Loucy (cell line): ENCODE results near the gene PGAP6.

Experiments used
- H2AFZ ChIP-seq: fragments of 200-600 bp; sonication (generic); 2 replicates; pipeline ENCODE4 v1.6.0; 2016; ENCODE audit warnings: antibody characterized with exemption, mild to moderate bottlenecking, low read length, moderate library complexity
- H3F3A ChIP-seq: fragments of 200-600 bp; 2 replicates; pipeline ENCODE4 v1.6.0; 2016; ENCODE audit warnings: antibody characterized with exemption, low read depth, mild to moderate bottlenecking
- H3K27me3 ChIP-seq: fragments of 200-600 bp; sonication (generic); 2 replicates; pipeline ENCODE4 v1.6.1; 2014; ENCODE audit warnings: low read length, mild to moderate bottlenecking; ENCODE audit not compliant: insufficient read depth, poor library complexity, severe bottlenecking
- H3K36me3 ChIP-seq: fragments of 200-600 bp; sonication (generic); 2 replicates; pipeline ENCODE4 v1.6.1; 2016; ENCODE audit warnings: low read length; ENCODE audit not compliant: insufficient read depth
- H3K4me1 ChIP-seq: fragments of 200-600 bp; sonication (generic); 2 replicates; pipeline ENCODE4 v1.5.1; 2014; ENCODE audit warnings: low read length, mild to moderate bottlenecking; ENCODE audit not compliant: insufficient read depth, poor library complexity, severe bottlenecking
- H3K4me2 ChIP-seq: fragments of 200-600 bp; sonication (generic); 2 replicates; pipeline ENCODE4 v1.6.0; 2014; ENCODE audit warnings: antibody characterized with exemption, low read length, low read depth, mild to moderate bottlenecking; ENCODE audit not compliant: poor library complexity, severe bottlenecking
- H3K4me3 ChIP-seq: fragments of 200-600 bp; sonication (generic); 2 replicates; pipeline ENCODE4 v1.5.1; 2014; ENCODE audit warnings: low read length, mild to moderate bottlenecking, mixed read lengths; ENCODE audit not compliant: poor library complexity, severe bottlenecking
- H3K79me2 ChIP-seq: fragments of 200-600 bp; sonication (generic); 2 replicates; pipeline ENCODE4 v1.6.1; 2014; ENCODE audit warnings: low read length; ENCODE audit not compliant: insufficient read depth
- H3K9ac ChIP-seq: fragments of 200-600 bp; sonication (generic); 2 replicates; pipeline ENCODE4 v1.6.0; 2014; ENCODE audit warnings: mild to moderate bottlenecking, low read depth, low read length, moderate library complexity; ENCODE audit not compliant: poor library complexity, severe bottlenecking
- H3K9me2 ChIP-seq: fragments of 200-600 bp; sonication (generic); replicated peaks from 2 replicates; pipeline ENCODE4 v1.6.1; 2016; ENCODE audit warnings: low read depth, low read length, mixed read lengths
- H3K9me3 ChIP-seq: fragments of 200-600 bp; sonication (generic); 2 replicates; pipeline ENCODE4 v1.6.1; 2014; ENCODE audit warnings: mild to moderate bottlenecking, antibody characterized with exemption, low read length, low read depth; ENCODE audit not compliant: insufficient read depth
- H4K20me1 ChIP-seq: fragments of 200-600 bp; sonication (generic); 2 replicates; pipeline ENCODE4 v1.6.0; 2014; ENCODE audit warnings: antibody characterized with exemption, low read length, mild to moderate bottlenecking; ENCODE audit not compliant: insufficient read depth, poor library complexity, severe bottlenecking
- EZH2phosphoT487 ChIP-seq: fragments of 200-600 bp; IDR thresholded peaks from 2 replicates; pipeline ENCODE4 v1.6.1; 2018; ENCODE audit warnings: antibody characterized with exemption, mild to moderate bottlenecking, moderate library complexity, borderline replicate concordance
- TF ChIP-seq, protein P1 (sequence below): fragments of 200-600 bp; sonication (generic); conservative IDR thresholded peaks from 2 replicates; pipeline ENCODE4 v1.5.1; 2014; ENCODE audit warnings: mild to moderate bottlenecking, antibody characterized with exemption, low read length

Gene PGAP6

DNA sequence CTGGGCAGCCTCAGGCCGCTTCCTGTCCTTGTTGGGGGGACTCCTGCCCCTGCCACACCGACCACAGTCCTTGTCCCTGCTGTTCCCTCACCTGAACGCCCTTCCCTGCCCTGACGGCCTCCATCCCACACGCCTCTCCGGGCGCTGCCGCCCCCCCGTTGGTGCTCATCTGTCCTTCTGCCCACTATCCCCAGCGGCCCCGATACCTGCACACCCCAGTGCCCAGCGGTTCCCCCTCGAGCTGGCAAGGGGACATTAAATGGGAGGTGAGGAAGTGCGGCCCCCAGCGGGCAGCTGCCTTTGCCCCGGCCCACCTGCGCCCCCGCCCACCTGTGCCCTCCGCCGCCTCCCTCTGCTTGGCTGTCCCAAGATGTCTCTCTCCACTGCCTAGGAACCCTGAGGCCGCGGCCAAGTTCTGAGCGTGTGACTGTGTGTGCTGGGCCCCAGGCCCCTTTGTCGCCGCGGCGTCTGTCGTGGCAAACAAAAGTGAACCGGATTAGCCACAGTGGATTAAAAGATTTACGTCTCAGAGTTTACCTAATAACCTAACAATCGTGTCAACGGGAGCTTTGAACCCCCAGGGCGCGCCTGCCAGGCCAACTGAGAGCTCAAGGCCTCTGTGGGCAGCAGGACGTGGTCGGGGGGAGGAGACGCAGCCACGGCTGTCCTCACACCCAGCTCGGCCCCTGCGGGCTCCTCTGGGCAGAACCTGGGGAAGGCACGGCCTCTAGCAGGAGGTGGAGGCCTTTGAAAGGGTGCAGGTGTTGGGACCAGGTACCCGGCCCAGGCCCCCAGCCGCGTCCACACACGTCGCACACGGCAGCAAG lies 21.7 kb downstream of the PGAP6 start:
- Histone ChIP-seq H3K9me2 (no peaks in the 10 kb centered on the region), H3K79me2 (no peaks in the 10 kb centered on the region), H4K20me1 (no peaks in the 10 kb centered on the region), H3K4me1 (peaks cover 7% of the 10 kb centered on the region), H3K4me3 (no peak overlapping the region), H3K9ac (no peak overlapping the region), H2AFZ (no peak overlapping the region), H3F3A (no peaks in the 10 kb centered on the region), H3K4me2 (no peak overlapping the region), H3K9me3 (no peaks in the 10 kb centered on the region), H3K27me3 (no peaks in the 10 kb centered on the region), H3K36me3 (no peaks in the 10 kb centered on the region)
- no peak for TF ChIP-seq EZH2phosphoT487
- TF ChIP-seq, protein P1, sequence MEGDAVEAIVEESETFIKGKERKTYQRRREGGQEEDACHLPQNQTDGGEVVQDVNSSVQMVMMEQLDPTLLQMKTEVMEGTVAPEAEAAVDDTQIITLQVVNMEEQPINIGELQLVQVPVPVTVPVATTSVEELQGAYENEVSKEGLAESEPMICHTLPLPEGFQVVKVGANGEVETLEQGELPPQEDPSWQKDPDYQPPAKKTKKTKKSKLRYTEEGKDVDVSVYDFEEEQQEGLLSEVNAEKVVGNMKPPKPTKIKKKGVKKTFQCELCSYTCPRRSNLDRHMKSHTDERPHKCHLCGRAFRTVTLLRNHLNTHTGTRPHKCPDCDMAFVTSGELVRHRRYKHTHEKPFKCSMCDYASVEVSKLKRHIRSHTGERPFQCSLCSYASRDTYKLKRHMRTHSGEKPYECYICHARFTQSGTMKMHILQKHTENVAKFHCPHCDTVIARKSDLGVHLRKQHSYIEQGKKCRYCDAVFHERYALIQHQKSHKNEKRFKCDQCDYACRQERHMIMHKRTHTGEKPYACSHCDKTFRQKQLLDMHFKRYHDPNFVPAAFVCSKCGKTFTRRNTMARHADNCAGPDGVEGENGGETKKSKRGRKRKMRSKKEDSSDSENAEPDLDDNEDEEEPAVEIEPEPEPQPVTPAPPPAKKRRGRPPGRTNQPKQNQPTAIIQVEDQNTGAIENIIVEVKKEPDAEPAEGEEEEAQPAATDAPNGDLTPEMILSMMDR, result no peak

DNA sequence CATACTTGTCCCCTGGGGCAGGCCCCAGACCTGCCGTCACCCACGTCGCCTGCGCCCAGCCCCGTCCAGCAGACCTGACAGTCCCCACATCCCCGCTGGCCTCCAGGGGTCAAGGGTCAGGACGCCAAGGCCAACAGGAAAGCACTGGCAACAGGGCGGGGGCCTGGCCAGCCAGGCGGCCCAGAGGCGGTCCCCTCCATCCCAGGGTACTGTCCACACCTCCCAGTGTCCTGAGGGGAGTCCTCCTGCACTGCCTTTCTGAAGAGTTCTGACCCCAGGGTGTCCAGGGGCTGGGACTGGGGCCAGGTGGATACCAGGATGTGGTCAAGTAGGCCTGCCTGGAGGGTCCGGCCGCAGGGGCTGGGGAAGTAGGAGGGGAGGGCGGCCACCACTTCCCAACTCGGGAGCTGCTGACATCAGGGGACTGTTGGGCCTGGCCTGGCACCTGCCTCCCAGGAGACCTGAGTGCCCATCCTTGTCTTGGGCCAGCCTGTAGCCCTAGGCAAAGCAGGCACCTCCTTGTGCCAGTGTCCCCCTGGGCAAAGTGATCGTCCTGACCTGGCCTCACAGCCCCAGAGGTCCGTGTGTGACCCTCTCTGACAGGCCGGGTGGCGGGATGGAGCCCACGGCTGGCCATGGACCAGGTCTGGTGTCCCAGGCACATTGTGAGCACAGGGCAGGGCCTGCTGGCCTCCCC lies 22.6 kb downstream of the PGAP6 start:
- H3F3A ChIP-seq, result no peaks in the 10 kb centered on the region
- H3K4me1 ChIP-seq, result peaks cover 16% of the 10 kb centered on the region
- TF ChIP-seq EZH2phosphoT487, result no peak
- TF ChIP-seq, protein P1, result no peak
- H3K9ac ChIP-seq, result no peak overlapping the region
- H3K9me3 ChIP-seq, result no peaks in the 10 kb centered on the region
- no peaks in the 10 kb centered on the region for H3K36me3 ChIP-seq
- H3K4me2 ChIP-seq, result no peak overlapping the region
- H2AFZ ChIP-seq, result no peak overlapping the region
- H3K79me2 ChIP-seq, result no peaks in the 10 kb centered on the region
- H3K4me3 ChIP-seq, result no peak overlapping the region
- H3K27me3 ChIP-seq, result no peaks in the 10 kb centered on the region
- no peaks in the 10 kb centered on the region for H4K20me1 ChIP-seq
- H3K9me2 ChIP-seq, result no peaks in the 10 kb centered on the region

DNA sequence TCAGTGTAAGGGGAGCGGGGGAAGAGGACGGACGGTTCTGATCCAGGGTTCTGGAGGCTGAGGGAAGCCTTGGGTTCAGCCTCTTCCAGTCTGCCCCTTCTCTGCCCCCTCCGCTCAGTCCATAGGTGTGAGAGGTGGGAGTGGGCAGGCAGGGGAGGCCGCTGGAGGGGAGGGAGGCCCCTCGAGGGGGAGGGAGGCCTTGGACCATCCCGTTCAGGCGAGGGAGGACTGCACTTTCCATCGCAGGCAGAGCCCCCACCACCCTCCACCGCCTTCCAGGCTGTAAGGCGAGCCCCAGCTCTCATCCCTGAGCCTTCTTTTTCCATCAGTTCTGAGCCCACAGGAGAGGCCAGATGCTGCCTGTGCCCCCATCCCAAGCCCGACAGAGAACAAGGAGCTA lies 25.0 kb downstream of the PGAP6 start:
- no peak overlapping the region for H3K4me2 ChIP-seq
- TF ChIP-seq, protein P1, result no peak
- TF ChIP-seq EZH2phosphoT487, result no peak
- H3K9me2 ChIP-seq, result no peaks in the 10 kb centered on the region
- no peaks in the 10 kb centered on the region for H4K20me1 ChIP-seq
- H3K79me2 ChIP-seq, result peaks cover 3% of the 10 kb centered on the region; the same call in 1 of the 2 replicates
- no peak overlapping the region for H3K4me3 ChIP-seq
- no peak overlapping the region for H2AFZ ChIP-seq
- H3K9ac ChIP-seq, result no peak overlapping the region
- no peaks in the 10 kb centered on the region for H3F3A ChIP-seq
- no peaks in the 10 kb centered on the region for H3K9me3 ChIP-seq
- H3K27me3 ChIP-seq, result no peaks in the 10 kb centered on the region
- H3K4me1 ChIP-seq, result peaks cover 17% of the 10 kb centered on the region
- no peaks in the 10 kb centered on the region for H3K36me3 ChIP-seq
